HEK293T (cell line): ENCODE results near the gene AOAH.

Source experiments
- BHLHE40 ChIP-seq: fragments of 450-650 bp; IDR thresholded peaks from 2 replicates; pipeline ENCODE4 v1.6.1; 2016; ENCODE audit warnings: mild to moderate bottlenecking, moderate library complexity, borderline replicate concordance
- CTBP1 ChIP-seq: fragments of 450-650 bp; IDR thresholded peaks from 2 replicates; pipeline ENCODE4 v1.6.1; 2016; ENCODE audit warnings: borderline replicate concordance
- FOXA1 ChIP-seq: fragments of 450-650 bp; IDR thresholded peaks from 2 replicates; pipeline ENCODE4 v1.6.1; 2016; ENCODE audit warnings: mild to moderate bottlenecking
- FOXK2 ChIP-seq: fragments of 450-650 bp; IDR thresholded peaks from 2 replicates; pipeline ENCODE4 v1.6.1; 2016; ENCODE audit warnings: mild to moderate bottlenecking
- FOXM1 ChIP-seq: fragments of 450-650 bp; IDR thresholded peaks from 2 replicates; pipeline ENCODE4 v1.6.1; 2017; ENCODE audit warnings: mild to moderate bottlenecking, borderline replicate concordance
- HDGF ChIP-seq: fragments of 450-650 bp; IDR thresholded peaks from 2 replicates; pipeline ENCODE4 v1.6.1; 2017; ENCODE audit warnings: antibody characterized with exemption, borderline replicate concordance
- L3MBTL2 ChIP-seq: fragments of 450-650 bp; conservative IDR thresholded peaks from 2 replicates; pipeline ENCODE4 v1.6.1; 2016; ENCODE audit warnings: mild to moderate bottlenecking
- NFRKB ChIP-seq: fragments of 450-650 bp; IDR thresholded peaks from 2 replicates; pipeline ENCODE4 v1.6.1; 2016; ENCODE audit warnings: mild to moderate bottlenecking, moderate library complexity
- SP1 ChIP-seq: fragments of 450-650 bp; IDR thresholded peaks from 2 replicates; pipeline ENCODE4 v1.6.1; 2017
- TARDBP ChIP-seq: fragments of 450-650 bp; IDR thresholded peaks from 2 replicates; pipeline ENCODE4 v1.6.1; 2016
- ZNF384 ChIP-seq: fragments of 450-650 bp; IDR thresholded peaks from 2 replicates; pipeline ENCODE4 v1.6.1; 2016
- TF ChIP-seq, protein P1 (sequence below): fragments of 450-650 bp; IDR thresholded peaks from 2 replicates; pipeline ENCODE4 v1.6.1; 2016

- TF ChIP-seq SP1 (no peak), ZNF384 (no peak), FOXK2 (no peak), NFRKB (no peak), TARDBP (no peak), FOXM1 (no peak), BHLHE40 (no peak), HDGF (no peak), L3MBTL2 (no peak), CTBP1 (no peak), FOXA1 (no peak)
- TF ChIP-seq, protein P1, sequence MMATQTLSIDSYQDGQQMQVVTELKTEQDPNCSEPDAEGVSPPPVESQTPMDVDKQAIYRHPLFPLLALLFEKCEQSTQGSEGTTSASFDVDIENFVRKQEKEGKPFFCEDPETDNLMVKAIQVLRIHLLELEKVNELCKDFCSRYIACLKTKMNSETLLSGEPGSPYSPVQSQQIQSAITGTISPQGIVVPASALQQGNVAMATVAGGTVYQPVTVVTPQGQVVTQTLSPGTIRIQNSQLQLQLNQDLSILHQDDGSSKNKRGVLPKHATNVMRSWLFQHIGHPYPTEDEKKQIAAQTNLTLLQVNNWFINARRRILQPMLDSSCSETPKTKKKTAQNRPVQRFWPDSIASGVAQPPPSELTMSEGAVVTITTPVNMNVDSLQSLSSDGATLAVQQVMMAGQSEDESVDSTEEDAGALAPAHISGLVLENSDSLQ, result no peak
These were observed 193.8 kb downstream of the AOAH start for GRCh38 chr7:36530456-36530855.
